ENCODE measurements around the gene RANBP10.
"Not testable (repeated sequence)": the region's sequence is repeated elsewhere in the genome, so short reads cannot be mapped to it uniquely, and the experiment has no call there.

The RANBP10 gene

DNA sequence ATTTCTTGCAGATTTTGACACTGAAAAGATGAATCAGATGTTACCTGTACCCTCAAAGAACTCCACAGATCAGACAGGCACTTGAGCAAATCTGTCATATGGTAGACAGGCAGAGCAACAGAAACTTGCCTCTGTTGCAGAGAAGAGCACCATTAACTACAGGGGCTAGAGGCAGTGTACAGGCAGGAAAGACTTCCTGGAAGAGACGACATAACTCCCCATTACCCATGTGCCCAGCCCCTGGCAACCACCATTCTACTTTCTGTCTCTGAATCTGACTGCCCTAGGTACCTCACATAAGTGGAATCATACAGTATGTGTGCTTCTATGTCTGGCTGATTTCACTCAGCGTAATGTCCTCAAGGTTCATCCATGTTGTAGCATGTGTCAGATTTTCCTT, 102.7 kb downstream of the RANBP10 start:
- H3K4me3 ChIP-seq (ENCODE audit: low read length) = no peak overlapping the region
- H3K4me1 ChIP-seq (ENCODE audit: control insufficient read depth, low read depth, low read length) = no peaks in the 10 kb centered on the region
- H3K36me3 ChIP-seq (ENCODE audit: control insufficient read depth, low read depth, low read length) = no peaks in the 10 kb centered on the region
- H3K27me3 ChIP-seq (ENCODE audit: control insufficient read depth, insufficient read depth, low read length) = no peaks in the 10 kb centered on the region
- H3K9ac ChIP-seq (ENCODE audit: low read length) = no peak overlapping the region
- H3K27ac ChIP-seq (ENCODE audit: low read length) = no peak overlapping the region
- no peaks in the 10 kb centered on the region for H3K9me3 ChIP-seq (ENCODE audit: control insufficient read depth, low read depth, low read length)

DNA sequence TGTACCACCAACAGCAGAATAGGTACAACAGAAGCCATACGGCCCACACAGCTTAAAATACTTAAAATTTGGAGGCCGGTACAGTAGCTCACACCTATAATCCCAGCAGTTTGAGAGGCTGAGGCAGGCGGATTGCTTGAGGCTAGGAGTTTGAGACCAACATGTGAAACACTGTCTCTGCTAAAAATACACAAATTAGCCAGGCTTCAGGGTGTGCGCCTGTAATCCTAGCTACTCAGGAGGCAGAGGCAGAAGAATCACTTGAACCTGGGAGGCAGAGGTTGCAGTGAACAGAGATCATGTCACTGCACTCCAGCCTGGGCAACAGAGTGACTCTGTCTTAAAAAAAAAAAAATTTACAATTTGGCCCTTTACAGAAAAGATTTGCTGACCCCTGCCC, 104.2 kb downstream of the RANBP10 start:
- no peaks in the 10 kb centered on the region for H3K36me3 ChIP-seq (ENCODE audit: control insufficient read depth, low read depth, low read length)
- no peak overlapping the region for H3K27ac ChIP-seq (ENCODE audit: low read length)
- H3K4me1 ChIP-seq (ENCODE audit: control insufficient read depth, low read depth, low read length) = no peaks in the 10 kb centered on the region

GRCh38 chr16:67701420-67701819, 104.9 kb downstream of the RANBP10 start:
- Histone ChIP-seq H3K27me3 (ENCODE audit: control insufficient read depth, insufficient read depth, low read length) (no peaks in the 10 kb centered on the region), H3K27ac (ENCODE audit: low read length) (no peak overlapping the region), H3K4me3 (ENCODE audit: low read length) (no peak overlapping the region), H3K9me3 (ENCODE audit: control insufficient read depth, low read depth, low read length) (no peaks in the 10 kb centered on the region), H3K36me3 (ENCODE audit: control insufficient read depth, low read depth, low read length) (no peaks in the 10 kb centered on the region), H3K9ac (ENCODE audit: low read length) (no peak overlapping the region), H3K4me1 (ENCODE audit: control insufficient read depth, low read depth, low read length) (no peaks in the 10 kb centered on the region)

More for the DNA sequence above, 104.2 kb downstream of the RANBP10 start:
- H3K9me3 ChIP-seq (ENCODE audit: control insufficient read depth, low read depth, low read length) = no peaks in the 10 kb centered on the region
- no peak overlapping the region for H3K9ac ChIP-seq (ENCODE audit: low read length)
- no peaks in the 10 kb centered on the region for H3K27me3 ChIP-seq (ENCODE audit: control insufficient read depth, insufficient read depth, low read length)
- H3K4me3 ChIP-seq (ENCODE audit: low read length) = no peak overlapping the region

GRCh38 chr16:67699265-67699664, 107.1 kb downstream of the RANBP10 start:
- Histone ChIP-seq H3K36me3 (ENCODE audit: control insufficient read depth, low read depth, low read length) (no peaks in the 10 kb centered on the region), H3K9ac (ENCODE audit: low read length) (no peak overlapping the region), H3K27ac (ENCODE audit: low read length) (no peak overlapping the region), H3K4me1 (ENCODE audit: control insufficient read depth, low read depth, low read length) (no peaks in the 10 kb centered on the region), H3K4me3 (ENCODE audit: low read length) (no peak overlapping the region), H3K9me3 (ENCODE audit: control insufficient read depth, low read depth, low read length) (no peaks in the 10 kb centered on the region), H3K27me3 (ENCODE audit: control insufficient read depth, insufficient read depth, low read length) (no peaks in the 10 kb centered on the region)

- H3K27ac ChIP-seq (ENCODE audit: low read length) = no peak overlapping the region
- no peaks in the 10 kb centered on the region for H3K4me1 ChIP-seq (ENCODE audit: control insufficient read depth, low read depth, low read length)
Measured at GRCh38 chr16:67697422-67698185, 108.8 kb downstream of the RANBP10 start.

DNA sequence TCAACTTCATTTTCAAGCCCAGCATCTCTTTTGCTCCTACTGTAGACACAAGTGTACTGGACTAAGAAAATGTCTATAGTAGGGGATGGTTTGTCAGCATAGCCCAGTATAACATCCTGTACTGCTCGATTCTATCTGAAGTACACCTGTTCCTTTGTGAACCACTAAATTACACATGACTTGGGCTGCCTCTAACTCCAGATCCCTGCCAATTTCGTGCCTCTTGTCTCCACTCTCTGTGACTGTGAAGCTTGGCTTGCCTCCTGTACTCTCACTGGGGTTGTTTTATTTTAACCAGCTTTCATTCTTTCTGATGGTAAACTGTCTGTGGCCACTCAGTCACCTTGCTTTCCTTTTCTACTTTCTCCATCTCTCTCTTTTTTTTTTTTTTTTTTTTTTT, 111.7 kb downstream of the RANBP10 start:
- no peak overlapping the region for H3K27ac ChIP-seq (ENCODE audit: low read length)
- no peaks in the 10 kb centered on the region for H3K9me3 ChIP-seq (ENCODE audit: control insufficient read depth, low read depth, low read length)
- no peak overlapping the region for H3K9ac ChIP-seq (ENCODE audit: low read length)
- no peaks in the 10 kb centered on the region for H3K27me3 ChIP-seq (ENCODE audit: control insufficient read depth, insufficient read depth, low read length)
- H3K4me1 ChIP-seq (ENCODE audit: control insufficient read depth, low read depth, low read length) = no peaks in the 10 kb centered on the region
- no peaks in the 10 kb centered on the region for H3K36me3 ChIP-seq (ENCODE audit: control insufficient read depth, low read depth, low read length)
- no peak overlapping the region for H3K4me3 ChIP-seq (ENCODE audit: low read length)

More at GRCh38 chr16:67697422-67698185, 108.8 kb downstream of the RANBP10 start:
- Histone ChIP-seq H3K27me3 (ENCODE audit: control insufficient read depth, insufficient read depth, low read length) (no peaks in the 10 kb centered on the region), H3K36me3 (ENCODE audit: control insufficient read depth, low read depth, low read length) (no peaks in the 10 kb centered on the region), H3K4me3 (ENCODE audit: low read length) (no peak overlapping the region), H3K9me3 (ENCODE audit: control insufficient read depth, low read depth, low read length) (no peaks in the 10 kb centered on the region), H3K9ac (ENCODE audit: low read length) (no peak overlapping the region)

- H3K4me3 ChIP-seq (ENCODE audit: low read length); H3K27ac ChIP-seq (ENCODE audit: low read length); H3K9ac ChIP-seq (ENCODE audit: low read length); H3K9me3 ChIP-seq (ENCODE audit: control insufficient read depth, low read depth, low read length); H3K27me3 ChIP-seq (ENCODE audit: control insufficient read depth, insufficient read depth, low read length); H3K36me3 ChIP-seq (ENCODE audit: control insufficient read depth, low read depth, low read length); H3K4me1 ChIP-seq (ENCODE audit: control insufficient read depth, low read depth, low read length): not testable (repeated sequence)
Measured at GRCh38 chr16:67693517-67694285, 112.7 kb downstream of the RANBP10 start.

- H3K36me3 ChIP-seq (ENCODE audit: control insufficient read depth, low read depth, low read length) = peaks cover 11% of the 10 kb centered on the region
- no peaks in the 10 kb centered on the region for H3K4me1 ChIP-seq (ENCODE audit: control insufficient read depth, low read depth, low read length)
- H3K4me3 ChIP-seq (ENCODE audit: low read length) = no peak overlapping the region
- no peaks in the 10 kb centered on the region for H3K9me3 ChIP-seq (ENCODE audit: control insufficient read depth, low read depth, low read length)
- H3K9ac ChIP-seq (ENCODE audit: low read length) = no peak overlapping the region
- no peak overlapping the region for H3K27ac ChIP-seq (ENCODE audit: low read length)
- no peaks in the 10 kb centered on the region for H3K27me3 ChIP-seq (ENCODE audit: control insufficient read depth, insufficient read depth, low read length)
Measured at GRCh38 chr16:67685388-67686112, 120.8 kb downstream of the RANBP10 start.

- Histone ChIP-seq H3K4me3 (ENCODE audit: low read length) (no peak overlapping the region), H3K27ac (ENCODE audit: low read length) (no peak overlapping the region), H3K9ac (ENCODE audit: low read length) (no peak overlapping the region), H3K9me3 (ENCODE audit: control insufficient read depth, low read depth, low read length) (no peaks in the 10 kb centered on the region), H3K27me3 (ENCODE audit: control insufficient read depth, insufficient read depth, low read length) (no peaks in the 10 kb centered on the region), H3K4me1 (ENCODE audit: control insufficient read depth, low read depth, low read length) (no peaks in the 10 kb centered on the region), H3K36me3 (ENCODE audit: control insufficient read depth, low read depth, low read length) (peaks cover 11% of the 10 kb centered on the region)
Measured at GRCh38 chr16:67683767-67684166, 122.6 kb downstream of the RANBP10 start.

- no peak overlapping the region for H3K27ac ChIP-seq (ENCODE audit: low read length)
- H3K36me3 ChIP-seq (ENCODE audit: control insufficient read depth, low read depth, low read length) = peaks cover 11% of the 10 kb centered on the region
- no peaks in the 10 kb centered on the region for H3K9me3 ChIP-seq (ENCODE audit: control insufficient read depth, low read depth, low read length)
- H3K9ac ChIP-seq (ENCODE audit: low read length) = no peak overlapping the region
- H3K4me1 ChIP-seq (ENCODE audit: control insufficient read depth, low read depth, low read length) = no peaks in the 10 kb centered on the region
- H3K27me3 ChIP-seq (ENCODE audit: control insufficient read depth, insufficient read depth, low read length) = no peaks in the 10 kb centered on the region
- no peak overlapping the region for H3K4me3 ChIP-seq (ENCODE audit: low read length)
Measured at GRCh38 chr16:67679935-67680897, 126.1 kb downstream of the RANBP10 start.

Data from iPS-18a (cell line).